MM.1S (cell line): Measurements from ENCODE around the gene BHLHA9.

Experiments used
- DNase-seq: peaks from one replicate; pipeline ENCODE4 v3.0.0-alpha.2; 2015
- H2AFZ ChIP-seq: fragments of 300-600 bp; sonication (generic); 2 replicates; pipeline ENCODE4 v1.6.0; 2016; ENCODE audit warnings: antibody characterized with exemption, low read length
- H3F3A ChIP-seq: fragments of 300-600 bp; sonication (generic); 2 replicates; pipeline ENCODE4 v1.6.1; 2016; ENCODE audit warnings: mild to moderate bottlenecking, antibody characterized with exemption, low read length, moderate library complexity, mixed read lengths; ENCODE audit not compliant: insufficient read depth
- H3K27ac ChIP-seq: fragments of 300-600 bp; sonication (generic); 2 replicates; pipeline ENCODE4 v1.5.1; 2016; ENCODE audit warnings: mild to moderate bottlenecking, low read length
- H3K27me3 ChIP-seq: fragments of 300-600 bp; sonication (generic); replicated peaks from 2 replicates; pipeline ENCODE4 v1.6.0; 2016; ENCODE audit warnings: low read length; ENCODE audit not compliant: insufficient read depth
- H3K36me3 ChIP-seq: fragments of 300-600 bp; sonication (generic); replicated peaks from 2 replicates; pipeline ENCODE4 v1.6.1; 2016; ENCODE audit warnings: mild to moderate bottlenecking, low read length, mixed read lengths; ENCODE audit not compliant: insufficient read depth
- H3K4me1 ChIP-seq: fragments of 300-600 bp; sonication (generic); 2 replicates; pipeline ENCODE4 v1.6.1; 2016; ENCODE audit warnings: low read length, mixed read lengths
- H3K4me2 ChIP-seq: fragments of 300-600 bp; sonication (generic); 2 replicates; pipeline ENCODE4 v1.6.0; 2016; ENCODE audit warnings: low read depth, low read length
- H3K4me3 ChIP-seq: fragments of 300-600 bp; sonication (generic); 2 replicates; pipeline ENCODE4 v1.5.1; 2016; ENCODE audit warnings: low read length, mixed read lengths
- H3K79me2 ChIP-seq: fragments of 300-600 bp; sonication (generic); 2 replicates; pipeline ENCODE4 v1.6.1; 2016; ENCODE audit warnings: mixed run types, low read length, mixed read lengths
- H3K9ac ChIP-seq: fragments of 300-600 bp; sonication (generic); 2 replicates; pipeline ENCODE4 v1.6.1; 2016; ENCODE audit warnings: low read length, mixed read lengths
- H3K9me2 ChIP-seq: fragments of 300-600 bp; sonication (generic); replicated peaks from 2 replicates; pipeline ENCODE4 v1.6.1; 2016; ENCODE audit warnings: mild to moderate bottlenecking, low read length, mixed read lengths; ENCODE audit not compliant: insufficient read depth
- H3K9me3 ChIP-seq: fragments of 300-600 bp; sonication (generic); replicated peaks from 2 replicates; pipeline ENCODE4 v1.6.1; 2016; ENCODE audit warnings: mild to moderate bottlenecking, low read length, mixed read lengths; ENCODE audit not compliant: insufficient read depth
- H4K20me1 ChIP-seq: fragments of 300-600 bp; sonication (generic); 2 replicates; pipeline ENCODE4 v1.6.1; 2016; ENCODE audit warnings: mild to moderate bottlenecking, low read length, moderate library complexity, mixed read lengths; ENCODE audit not compliant: insufficient read depth
- CTCF ChIP-seq: fragments of 300-600 bp; sonication (generic); IDR thresholded peaks from 2 replicates; pipeline ENCODE4 v1.5.1; 2016; ENCODE audit warnings: antibody characterized with exemption, low read length, mixed read lengths
- EZH2 ChIP-seq: fragments of 300-600 bp; sonication (generic); optimal IDR thresholded peaks from 2 replicates; pipeline ENCODE3; 2017; ENCODE audit warnings: low read depth, mild to moderate bottlenecking, antibody characterized with exemption, low read length, mixed read lengths
- EZH2phosphoT487 ChIP-seq: fragments of 300-600 bp; sonication (generic); IDR thresholded peaks from 2 replicates; pipeline ENCODE4 v1.6.1; 2018; ENCODE audit warnings: antibody characterized with exemption, low read length

Gene BHLHA9

GRCh38 chr17:1299552-1300370 is 29.5 kb downstream of the BHLHA9 start:
- no peak overlapping the region for H3K4me2 ChIP-seq
- no peak for DNase-seq

GRCh38 chr17:1300371-1300905 is 30.2 kb downstream of the BHLHA9 start:
- no peaks in the 10 kb centered on the region for H3K4me1 ChIP-seq

More at GRCh38 chr17:1299552-1300370, 29.5 kb downstream of the BHLHA9 start:
- H3K79me2 ChIP-seq, result no peaks in the 10 kb centered on the region
- no peaks in the 10 kb centered on the region for H3K4me1 ChIP-seq
- no peak overlapping the region for H3K9ac ChIP-seq
- no peaks in the 10 kb centered on the region for H4K20me1 ChIP-seq
- H2AFZ ChIP-seq, result no peak overlapping the region
- no peak overlapping the region for H3K27ac ChIP-seq
- no peak overlapping the region for H3K4me3 ChIP-seq
- H3F3A ChIP-seq, result no peaks in the 10 kb centered on the region
- no peaks in the 10 kb centered on the region for H3K9me3 ChIP-seq
- peaks cover 93% of the 10 kb centered on the region for H3K27me3 ChIP-seq
- H3K9me2 ChIP-seq, result no peaks in the 10 kb centered on the region
- TF ChIP-seq CTCF, result no peak
- no peak for TF ChIP-seq EZH2phosphoT487
- TF ChIP-seq EZH2, result no peak
- H3K36me3 ChIP-seq, result no peaks in the 10 kb centered on the region

GRCh38 chr17:1301546-1301945 is 31.3 kb downstream of the BHLHA9 start:
- H4K20me1 ChIP-seq, result no peaks in the 10 kb centered on the region
- H3K4me2 ChIP-seq, result no peak overlapping the region
- no peak overlapping the region for H3K27ac ChIP-seq
- H3F3A ChIP-seq, result no peaks in the 10 kb centered on the region
- no peak for TF ChIP-seq EZH2phosphoT487
- TF ChIP-seq CTCF, result no peak
- TF ChIP-seq EZH2, result no peak
- H3K27me3 ChIP-seq, result peaks cover 98% of the 10 kb centered on the region
- no peak overlapping the region for H3K9ac ChIP-seq
- no peaks in the 10 kb centered on the region for H3K9me3 ChIP-seq
- H2AFZ ChIP-seq, result no peak overlapping the region
- no peaks in the 10 kb centered on the region for H3K79me2 ChIP-seq
- H3K9me2 ChIP-seq, result no peaks in the 10 kb centered on the region
- H3K4me1 ChIP-seq, result no peaks in the 10 kb centered on the region
- H3K36me3 ChIP-seq, result no peaks in the 10 kb centered on the region
- no peak for DNase-seq
- no peak overlapping the region for H3K4me3 ChIP-seq

More at GRCh38 chr17:1300371-1300905, 30.2 kb downstream of the BHLHA9 start:
- H3K4me3 ChIP-seq, result no peak overlapping the region
- H3K9me3 ChIP-seq, result no peaks in the 10 kb centered on the region
- no peak overlapping the region for H2AFZ ChIP-seq
- H3K4me2 ChIP-seq, result no peak overlapping the region
- H3K9ac ChIP-seq, result no peak overlapping the region
- H4K20me1 ChIP-seq, result no peaks in the 10 kb centered on the region
- no peaks in the 10 kb centered on the region for H3F3A ChIP-seq
- peaks cover 93% of the 10 kb centered on the region for H3K27me3 ChIP-seq
- TF ChIP-seq EZH2 (no peak), EZH2phosphoT487 (no peak), CTCF (no peak)
- H3K79me2 ChIP-seq, result no peaks in the 10 kb centered on the region
- H3K36me3 ChIP-seq, result no peaks in the 10 kb centered on the region
- no peaks in the 10 kb centered on the region for H3K9me2 ChIP-seq
- no peak overlapping the region for H3K27ac ChIP-seq
- no peak for DNase-seq
